ENCODE measurements around the gene SOX1. TPM values are rescaled to one million over a fixed set of nuclear protein-coding genes. Genes with fewer than 3 reads are reported as not detected.

Gene SOX1
- not detected in 2 replicates for total RNA-seq

DNA sequence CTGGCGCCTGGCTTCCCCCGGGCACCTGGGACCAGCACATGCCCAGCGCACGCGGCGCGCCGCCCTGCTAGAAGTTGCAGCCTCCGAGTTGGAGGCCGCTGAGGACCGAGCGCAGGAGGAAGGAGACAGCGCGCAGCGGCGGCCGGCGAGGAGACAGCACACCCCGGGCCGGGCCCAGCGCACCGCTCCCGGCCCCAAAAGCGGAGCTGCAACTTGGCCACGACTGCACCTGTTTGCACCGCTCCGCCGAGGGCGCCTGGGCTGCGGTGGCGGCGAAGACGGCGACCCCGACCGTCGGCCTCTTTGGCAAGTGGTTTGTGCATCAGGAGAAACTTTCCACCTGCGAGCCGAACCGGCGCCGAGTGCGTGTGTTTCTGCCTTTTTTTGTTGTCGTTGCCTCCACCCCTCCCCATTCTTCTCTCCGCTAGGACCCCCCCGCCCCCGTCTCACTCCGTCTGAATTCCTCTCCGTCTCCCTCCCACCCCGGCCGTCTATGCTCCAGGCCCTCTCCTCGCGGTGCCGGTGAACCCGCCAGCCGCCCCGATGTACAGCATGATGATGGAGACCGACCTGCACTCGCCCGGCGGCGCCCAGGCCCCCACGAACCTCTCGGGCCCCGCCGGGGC is at the start of gene SOX1:
Gene SOX1 (plus strand): TSS at position 34 of the 626 bp plus-strand sequence. CDS start 510 bp downstream, at position 544.

Measured in smooth muscle cell of the pulmonary artery (primary cell).